Adrenal gland (tissue), 12 donors: Measurements from ENCODE around the gene GRIN2D. TPM values are rescaled to one million over a fixed set of nuclear protein-coding genes. Genes with fewer than 3 reads are reported as not detected.

Experiments used
- DNase-seq, 7 donors: peaks; one replicate each; pipeline ENCODE4 v3.0.0-alpha.2; 2019 to 2020
- H3K27ac ChIP-seq, 5 donors: fragments of 200-600 bp; sonication (generic) in 4 of 5; 1 replicate in 3 of 5; 2 replicates in 2 of 5; pipeline versions ENCODE4 v1.5.1 to v1.8.0; 2016 to 2020; ENCODE audit warnings: mild to moderate bottlenecking in 1 of 5
- H3K27me3 ChIP-seq: fragments of 200-600 bp; 2 replicates; pipeline ENCODE4 v1.8.0; 2021
- H3K36me3 ChIP-seq, 2 donors: fragments of 200-600 bp; replicated peaks in 1 of 2; 1 replicate in 1 of 2; 2 replicates in 1 of 2; pipeline versions ENCODE4 v1.5.1 to v1.8.0; 2018 to 2022
- H3K4me1 ChIP-seq, 2 donors: fragments of 200-600 bp; replicated peaks in 1 of 2; 1 replicate in 1 of 2; 2 replicates in 1 of 2; pipeline versions ENCODE4 v1.5.1 to v1.8.0; 2018 to 2021
- H3K4me3 ChIP-seq, 4 donors: fragments of 200-600 bp; sonication (generic) in 3 of 4; one replicate each; pipeline ENCODE4 v1.5.1; 2016 to 2018
- H3K9me3 ChIP-seq, 3 donors: fragments of 200-600 bp; sonication (generic) in 1 of 3; replicated peaks in 1 of 3; 1 replicate in 2 of 3; 2 replicates in 1 of 3; pipeline versions ENCODE4 v1.5.1 to v1.8.0; 2016 to 2021
- CTCF ChIP-seq, 6 experiments: fragments of 450-650 bp in 4 of 6; fragments of 200-600 bp in 2 of 6; sonication (generic) in 1 of 6; IDR thresholded peaks; 1 replicate in 5 of 6; 2 replicates in 1 of 6; pipeline versions ENCODE4 v1.5.1 to v1.8.0; 2016 to 2021; ENCODE audit warnings: antibody characterized with exemption in 6 of 6, mild to moderate bottlenecking in 2 of 6, moderate library complexity in 1 of 6
- POLR2A ChIP-seq, 2 donors: fragments of 450-650 bp; IDR thresholded peaks; one replicate each; pipeline ENCODE4 v1.6.1; 2017; ENCODE audit warnings: antibody characterized with exemption in 2 of 2, mild to moderate bottlenecking in 2 of 2, moderate library complexity in 1 of 2
- WGBS, 4 donors: extraction: QIAGEN DNeasy Blood & Tissue Kit in 2 of 4; methylation state at CpG; one replicate each; pipeline versions ENCODE4 v1.1.5 to v1.1.7; 2013 to 2017; 5-methylcytosine and 5-hydroxymethylcytosine counted together
- intact Hi-C, 2 donors: fragments of 100-400 bp; cut with DNase I; formaldehyde crosslinking; loops; one replicate each; pipeline versions ENCODE4 v1.14.1 to v1.15.0; 2022 to 2023
- polyA plus RNA-seq, 3 donors: library from polyadenylated mRNA; stranded (reverse); fragments of 200-250 nt in 2 of 3; fragments of 350-450 nt in 1 of 3; fragmentation: Illumina TruSeq in 1 of 3; extraction: RNeasy Lipid Tissue Mini Kit (QIAGEN cat#74804) in 1 of 3; gene quantifications; one replicate each; pipeline ENCODE4 v1.2.3, GENCODE V29; 2013 to 2014
- total RNA-seq, 9 donors: library from RNA; depleted of rRNA in 4 of 9; stranded (reverse); fragments of >200 nt in 4 of 9; fragments of 120-200 nt in 1 of 9; fragmentation: NEBNext Ultra II Directional in 1 of 9; extraction: Animal tissue kit (Norgen Biotek cat#: 25700) in 1 of 9; gene quantifications; one replicate each; pipeline versions ENCODE4 v1.1.0 to v1.2.4, GENCODE V29; 2013 to 2023
- donor health status: healthy with polysubstance abuse.
- donor health status: Bipolar disorder and iron deficiency.
- donor health status: DM: yes; HTN: yes; CAD: no.
- donor health status: DM: no; HTN: no; CAD: no.
- donor health status: DM: no; HTN: no; CAD: no.
- donor health status: DM: yes; HTN: yes; CAD: no.

The GRIN2D gene
- total and polyA plus RNA-seq, 12 donors = 0.11 to 1.8 (median 0.61) TPM

GRCh38 chr19:48378194-48378570, 15.3 kb upstream of the GRIN2D start:
- intact Hi-C loops = no loop called here
- Histone ChIP-seq H3K9me3 (no peaks in the 10 kb centered on the region), H3K27me3 (no peaks in the 10 kb centered on the region), H3K4me3 (no peak overlapping the region), H3K27ac (no peak overlapping the region), H3K4me1 (no peaks in the 10 kb centered on the region), H3K36me3 (peaks cover 0 to 20% of the 10 kb centered on the region in 2 donors)
- WGBS, 4 donors = 89 to 93% (median 90%) methylated on average over 8 to 10 of the region's 10 CpGs
- DNase-seq = no peak
- TF ChIP-seq POLR2A (IDR thresholded peaks at IDR 0.05) = no peak
- no peak for TF ChIP-seq CTCF (IDR thresholded peaks at IDR 0.05)

- no peaks in the 10 kb centered on the region for H3K27me3 ChIP-seq
- H3K27ac ChIP-seq = no peak overlapping the region
- no peaks in the 10 kb centered on the region for H3K4me1 ChIP-seq
- peaks cover 0 to 29% of the 10 kb centered on the region in 2 donors for H3K36me3 ChIP-seq
- no peak overlapping the region for H3K4me3 ChIP-seq
- WGBS, 4 donors = 73 to 83% (median 79%) methylated on average over 5 of the region's 5 CpGs
- DNase-seq = no peak
- TF ChIP-seq POLR2A (IDR thresholded peaks at IDR 0.05) (no peak), CTCF (IDR thresholded peaks at IDR 0.05) (no peak)
- intact Hi-C loops = no loop called here
- no peaks in the 10 kb centered on the region for H3K9me3 ChIP-seq
Measured at GRCh38 chr19:48379058-48379457, 14.4 kb upstream of the GRIN2D start.

- Histone ChIP-seq H3K4me1 (no peaks in the 10 kb centered on the region), H3K9me3 (no peaks in the 10 kb centered on the region), H3K4me3 (no peak overlapping the region), H3K27ac (no peak overlapping the region), H3K27me3 (no peaks in the 10 kb centered on the region), H3K36me3 (peaks cover 0 to 52% of the 10 kb centered on the region in 2 donors)
- TF ChIP-seq CTCF (IDR thresholded peaks at IDR 0.05) = no peak
- no peak for TF ChIP-seq POLR2A (IDR thresholded peaks at IDR 0.05)
- intact Hi-C loops = no loop called here
- 86 to 91% (median 89%) methylated on average over 11 of the region's 11 CpGs for WGBS, 4 donors
- no peak for DNase-seq
Measured at GRCh38 chr19:48381178-48381950, 12.1 kb upstream of the GRIN2D start.

GRCh38 chr19:48382286-48382685, 11.2 kb upstream of the GRIN2D start:
- WGBS, 4 donors = 90 to 95% (median 94%) methylated on average over 8 of the region's 8 CpGs
- H3K4me1 ChIP-seq = no peaks in the 10 kb centered on the region
- intact Hi-C loops = no loop called here
- H3K27ac ChIP-seq = no peak overlapping the region
- H3K36me3 ChIP-seq = peaks cover 0 to 62% of the 10 kb centered on the region in 2 donors
- no peaks in the 10 kb centered on the region for H3K9me3 ChIP-seq
- H3K4me3 ChIP-seq = no peak overlapping the region
- DNase-seq = no peak
- TF ChIP-seq CTCF (IDR thresholded peaks at IDR 0.05) (no peak), POLR2A (IDR thresholded peaks at IDR 0.05) (no peak)
- no peaks in the 10 kb centered on the region for H3K27me3 ChIP-seq
